Mesendoderm (in vitro differentiated cells): ENCODE measurements around the gene WBP11. TPM values are rescaled to one million over a fixed set of nuclear protein-coding genes. Genes with fewer than 3 reads are reported as not detected.
A peak's percentile ranks its signal among the peaks of the same experiment; 100 is the strongest.

Experiments
- DNase-seq: peaks from one replicate; pipeline ENCODE4 v3.0.0; 2013
- H2AK5ac ChIP-seq: 2 replicates; pipeline ENCODE4 v1.6.1; 2013; ENCODE audit warnings: low read length, inconsistent platforms
- H2BK120ac ChIP-seq: 2 replicates; pipeline ENCODE4 v1.6.1; 2013; ENCODE audit warnings: low read depth, mild to moderate bottlenecking, low read length, moderate library complexity, mixed read lengths
- H2BK15ac ChIP-seq: replicated peaks from 2 replicates; pipeline ENCODE4 v1.6.1; 2013; ENCODE audit warnings: low read depth, mild to moderate bottlenecking, moderate library complexity
- H2BK5ac ChIP-seq: 2 replicates; pipeline ENCODE4 v1.6.1; 2013; ENCODE audit warnings: low read length, inconsistent platforms
- H3K18ac ChIP-seq: 2 replicates; pipeline ENCODE4 v1.6.1; 2013; ENCODE audit warnings: mild to moderate bottlenecking, low read length, mixed read lengths
- H3K23ac ChIP-seq: one replicate; pipeline ENCODE4 v1.6.1; 2013; ENCODE audit warnings: low read length
- H3K27ac ChIP-seq: 2 replicates; pipeline ENCODE4 v1.5.1; 2013; ENCODE audit warnings: low read depth, mild to moderate bottlenecking, inconsistent platforms, low read length, moderate library complexity
- H3K27me3 ChIP-seq: 2 replicates; pipeline ENCODE4 v1.6.1; 2013; ENCODE audit warnings: low read length, control low read depth, mild to moderate bottlenecking, inconsistent platforms; ENCODE audit not compliant: insufficient read depth, poor library complexity
- H3K36me3 ChIP-seq: 2 replicates; pipeline ENCODE4 v1.6.1; 2013; ENCODE audit warnings: low read length, inconsistent platforms; ENCODE audit not compliant: control insufficient read depth, insufficient read depth
- H3K4ac ChIP-seq: one replicate; pipeline ENCODE4 v1.6.1; 2013; ENCODE audit warnings: low read depth, mild to moderate bottlenecking, low read length, moderate library complexity
- H3K4me1 ChIP-seq: 2 replicates; pipeline ENCODE4 v1.6.1; 2013; ENCODE audit warnings: low read depth, low read length, inconsistent platforms; ENCODE audit not compliant: control insufficient read depth
- H3K4me2 ChIP-seq: 2 replicates; pipeline ENCODE4 v1.6.1; 2013; ENCODE audit warnings: low read length
- H3K4me3 ChIP-seq: 2 replicates; pipeline ENCODE4 v1.5.1; 2013; ENCODE audit warnings: mild to moderate bottlenecking, low read length
- H3K56ac ChIP-seq: one replicate; pipeline ENCODE4 v1.6.1; 2013; ENCODE audit warnings: low read length
- H3K79me1 ChIP-seq: 2 replicates; pipeline ENCODE4 v1.6.1; 2013; ENCODE audit warnings: low read length, inconsistent platforms
- H3K79me2 ChIP-seq: 2 replicates; pipeline ENCODE4 v1.6.1; 2013; ENCODE audit warnings: mild to moderate bottlenecking, low read length; ENCODE audit not compliant: control insufficient read depth, insufficient read depth
- H3K9ac ChIP-seq: 2 replicates; pipeline ENCODE4 v1.6.1; 2013; ENCODE audit warnings: low read length, inconsistent platforms
- H4K5ac ChIP-seq: one replicate; pipeline ENCODE4 v1.6.1; 2013; ENCODE audit warnings: low read length
- H4K8ac ChIP-seq: one replicate; pipeline ENCODE4 v1.6.1; 2013; ENCODE audit warnings: low read depth, mild to moderate bottlenecking, control low read depth, low read length, moderate library complexity
- WGBS: extraction: QIAGEN DNeasy Blood & Tissue Kit; methylation state at CpG from one replicate; pipeline ENCODE4 v1.1.7; 2013; ENCODE audit warnings: low lambda C conversion rate, missing lambda C conversion rate; ENCODE audit not compliant: insufficient coverage; ENCODE audit errors: extremely low coverage; 5-methylcytosine and 5-hydroxymethylcytosine counted together
- polyA plus RNA-seq, 2 experiments: library from polyadenylated mRNA; stranded (reverse); fragments of 200-250 nt; gene quantifications; one replicate each; pipeline ENCODE4 v1.2.3, GENCODE V29; 2013

The WBP11 gene
- polyA plus RNA-seq (2013, experiment 1 of 2) = 121 TPM
- polyA plus RNA-seq (2013, experiment 2 of 2) = 119 TPM

- peak within 1 kb of the TSS; percentile 36 for H3K18ac ChIP-seq
- H3K9ac ChIP-seq = peak within 1 kb of the TSS; percentile 99
- H3K23ac ChIP-seq = peak within 1 kb of the TSS; percentile 15
- peak within 1 kb of the TSS; percentile 41 for H3K4ac ChIP-seq
- no peak within 1 kb of the TSS for H2BK15ac ChIP-seq
- H3K56ac ChIP-seq = peak within 1 kb of the TSS; percentile 99
- peak within 1 kb of the TSS; percentile 67 for H2BK5ac ChIP-seq
- peak; percentile 100 for DNase-seq
- H3K4me2 ChIP-seq = peak within 1 kb of the TSS; percentile 89
- H4K5ac ChIP-seq = no peak within 1 kb of the TSS
- H3K79me1 ChIP-seq = peaks cover 4% of the 10 kb centered on the region
- H2AK5ac ChIP-seq = no peak within 1 kb of the TSS
- H3K27ac ChIP-seq = no peak within 1 kb of the TSS
- H3K27me3 ChIP-seq = no peaks in the 10 kb centered on the region
- H2BK120ac ChIP-seq = no peak within 1 kb of the TSS
- H3K4me3 ChIP-seq = peak within 1 kb of the TSS; percentile 99
- no peaks in the 10 kb centered on the region for H3K4me1 ChIP-seq
- WGBS = no CpG with 5 or more reads among the region's 50 CpGs
- peaks cover 24% of the 10 kb centered on the region for H3K79me2 ChIP-seq
- H4K8ac ChIP-seq = peak within 1 kb of the TSS; percentile 3
- H3K36me3 ChIP-seq = no peaks in the 10 kb centered on the region
Observed at GRCh38 chr12:14803011-14803829, at the start of gene WBP11, which contains the start of gene C12orf60. WBP11 (minus strand) TSS chr12:14803478; CDS start chr12:14801383, 2,095 bp downstream. C12orf60 (plus strand) TSS chr12:14803670; CDS start chr12:14822936, 19,266 bp downstream.

- no peak overlapping the region for H3K27ac ChIP-seq
- no peak overlapping the region for H3K4me2 ChIP-seq
Observed at GRCh38 chr12:14852880-14853279, 49.6 kb upstream of the WBP11 start.

GRCh38 chr12:14850929-14851663, 47.8 kb upstream of the WBP11 start:
- H3K4ac ChIP-seq = no peak overlapping the region
- no peak overlapping the region for H4K5ac ChIP-seq
- no peak overlapping the region for H3K23ac ChIP-seq
- H3K27ac ChIP-seq = no peak overlapping the region
- H3K56ac ChIP-seq = no peak overlapping the region
- DNase-seq = no peak
- H2AK5ac ChIP-seq = no peak overlapping the region
- H2BK120ac ChIP-seq = no peak overlapping the region
- H3K4me1 ChIP-seq = no peaks in the 10 kb centered on the region
- H3K27me3 ChIP-seq = no peaks in the 10 kb centered on the region
- H2BK5ac ChIP-seq = no peak overlapping the region
- no CpG with 5 or more reads among the region's 1 CpG for WGBS
- no peaks in the 10 kb centered on the region for H3K36me3 ChIP-seq
- no peak overlapping the region for H2BK15ac ChIP-seq
- H3K79me1 ChIP-seq = no peaks in the 10 kb centered on the region
- H3K4me2 ChIP-seq = no peak overlapping the region
- H3K4me3 ChIP-seq = no peak overlapping the region
- no peak overlapping the region for H3K18ac ChIP-seq
- no peak overlapping the region for H3K9ac ChIP-seq
- no peaks in the 10 kb centered on the region for H3K79me2 ChIP-seq
- no peak overlapping the region for H4K8ac ChIP-seq

More at GRCh38 chr12:14852880-14853279, 49.6 kb upstream of the WBP11 start:
- H4K5ac ChIP-seq = no peak overlapping the region
- no peak overlapping the region for H3K9ac ChIP-seq
- no peaks in the 10 kb centered on the region for H3K79me2 ChIP-seq
- H4K8ac ChIP-seq = no peak overlapping the region
- no peak overlapping the region for H3K18ac ChIP-seq
- no peak for DNase-seq
- H3K27me3 ChIP-seq = no peaks in the 10 kb centered on the region
- no peak overlapping the region for H2BK120ac ChIP-seq
- H3K23ac ChIP-seq = no peak overlapping the region
- H3K56ac ChIP-seq = no peak overlapping the region
- no peaks in the 10 kb centered on the region for H3K79me1 ChIP-seq
- H3K36me3 ChIP-seq = no peaks in the 10 kb centered on the region
- no peak overlapping the region for H3K4me3 ChIP-seq
- no peak overlapping the region for H3K4ac ChIP-seq
- H2BK15ac ChIP-seq = no peak overlapping the region
- H2AK5ac ChIP-seq = no peak overlapping the region
- no peaks in the 10 kb centered on the region for H3K4me1 ChIP-seq
- H2BK5ac ChIP-seq = no peak overlapping the region

GRCh38 chr12:14849661-14850060, 46.4 kb upstream of the WBP11 start:
- no peak overlapping the region for H2BK15ac ChIP-seq
- no peak for DNase-seq
- H3K79me2 ChIP-seq = no peaks in the 10 kb centered on the region
- H3K36me3 ChIP-seq = no peaks in the 10 kb centered on the region
- H2BK5ac ChIP-seq = no peak overlapping the region
- H4K8ac ChIP-seq = no peak overlapping the region
- no peak overlapping the region for H3K18ac ChIP-seq
- H2BK120ac ChIP-seq = no peak overlapping the region
- no peak overlapping the region for H3K23ac ChIP-seq
- no peak overlapping the region for H4K5ac ChIP-seq
- no peak overlapping the region for H3K4me2 ChIP-seq
- no peak overlapping the region for H3K4ac ChIP-seq
- no peak overlapping the region for H3K9ac ChIP-seq
- H3K27ac ChIP-seq = no peak overlapping the region
- no peak overlapping the region for H3K4me3 ChIP-seq
- no CpG with 5 or more reads among the region's 2 CpGs for WGBS
- no peak overlapping the region for H3K56ac ChIP-seq
- no peaks in the 10 kb centered on the region for H3K27me3 ChIP-seq
- no peaks in the 10 kb centered on the region for H3K79me1 ChIP-seq
- no peaks in the 10 kb centered on the region for H3K4me1 ChIP-seq
- no peak overlapping the region for H2AK5ac ChIP-seq

GRCh38 chr12:14846876-14847580, 43.8 kb upstream of the WBP11 start:
- Histone ChIP-seq H3K23ac (no peak overlapping the region), H4K5ac (no peak overlapping the region), H2BK15ac (no peak overlapping the region), H3K18ac (no peak overlapping the region), H3K4me2 (no peak overlapping the region), H3K56ac (no peak overlapping the region), H3K79me1 (no peaks in the 10 kb centered on the region), H4K8ac (no peak overlapping the region), H3K4me3 (no peak overlapping the region), H3K4me1 (no peaks in the 10 kb centered on the region), H3K9ac (no peak overlapping the region), H3K79me2 (no peaks in the 10 kb centered on the region), H2BK120ac (no peak overlapping the region), H2BK5ac (no peak overlapping the region), H3K4ac (no peak overlapping the region), H3K27ac (no peak overlapping the region), H3K36me3 (no peaks in the 10 kb centered on the region), H3K27me3 (no peaks in the 10 kb centered on the region), H2AK5ac (no peak overlapping the region)
- no peak for DNase-seq
- WGBS = 100% methylated on average over 1 of the region's 4 CpGs
